Activated T-cell treated with anti-CD3 and anti-CD28 coated beads for 1 hour (primary cell): Measurements from ENCODE around the gene EVL.

Experiments
- DNase-seq: peaks from one replicate; pipeline ENCODE4 v3.0.0-alpha.2; 2020; ENCODE audit warnings: low read depth

Gene EVL

DNA sequence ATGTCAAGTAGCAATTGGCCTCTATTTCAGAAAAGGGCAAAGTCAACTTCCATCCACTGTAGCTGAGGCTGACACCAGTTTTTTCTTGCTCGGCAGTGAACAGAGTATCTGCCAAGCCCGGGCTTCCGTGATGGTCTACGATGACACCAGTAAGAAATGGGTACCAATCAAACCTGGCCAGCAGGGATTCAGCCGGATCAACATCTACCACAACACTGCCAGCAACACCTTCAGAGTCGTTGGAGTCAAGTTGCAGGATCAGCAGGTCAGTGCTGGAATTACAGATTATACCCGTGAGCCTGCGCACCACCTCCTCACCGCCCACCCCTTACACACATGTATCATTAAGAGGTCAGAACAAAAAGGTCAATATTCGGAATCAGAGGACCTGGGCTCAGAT lies 19.4 kb downstream of the EVL start:
- DNase-seq: no peak

DNA sequence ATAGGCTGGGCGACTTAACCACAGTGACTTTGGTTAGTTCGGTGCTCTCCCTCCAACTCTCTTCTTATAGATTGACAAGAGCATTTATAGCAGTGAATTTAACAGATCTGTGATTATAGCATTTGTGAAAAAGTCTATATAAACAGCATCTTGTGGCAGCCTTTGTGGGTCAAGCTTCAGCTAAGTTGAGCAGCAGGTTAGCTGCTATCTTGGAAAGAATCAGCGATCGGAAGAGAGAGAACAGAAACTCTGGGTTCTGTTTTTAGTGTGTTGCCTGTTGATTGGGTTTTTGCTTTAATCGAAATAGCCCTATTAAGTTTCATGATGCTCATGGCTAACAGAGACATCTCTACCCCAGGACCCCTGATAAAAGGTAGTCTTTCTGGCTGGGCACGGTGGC lies 20.2 kb downstream of the EVL start:
- DNase-seq: no peak

DNA sequence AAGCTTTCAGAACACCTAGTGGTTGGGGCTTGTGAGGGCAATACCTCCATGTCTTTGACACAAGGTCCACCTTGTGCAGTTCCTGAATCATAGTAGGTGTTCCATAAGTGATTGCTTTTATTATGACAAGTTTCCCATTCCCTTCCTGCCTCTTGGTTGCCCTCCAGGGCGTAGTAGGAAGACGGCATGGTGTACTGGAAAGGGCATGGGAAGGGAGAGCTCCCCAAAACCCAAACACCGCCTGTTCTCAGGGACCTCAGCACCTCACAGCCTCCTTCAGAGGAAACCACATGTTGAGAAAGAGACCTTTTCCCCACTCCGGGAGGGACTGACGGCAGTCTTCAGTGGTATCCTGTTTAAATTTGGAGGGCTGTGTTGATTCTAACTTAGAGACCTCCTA lies 21.1 kb downstream of the EVL start:
- no peak for DNase-seq

DNA sequence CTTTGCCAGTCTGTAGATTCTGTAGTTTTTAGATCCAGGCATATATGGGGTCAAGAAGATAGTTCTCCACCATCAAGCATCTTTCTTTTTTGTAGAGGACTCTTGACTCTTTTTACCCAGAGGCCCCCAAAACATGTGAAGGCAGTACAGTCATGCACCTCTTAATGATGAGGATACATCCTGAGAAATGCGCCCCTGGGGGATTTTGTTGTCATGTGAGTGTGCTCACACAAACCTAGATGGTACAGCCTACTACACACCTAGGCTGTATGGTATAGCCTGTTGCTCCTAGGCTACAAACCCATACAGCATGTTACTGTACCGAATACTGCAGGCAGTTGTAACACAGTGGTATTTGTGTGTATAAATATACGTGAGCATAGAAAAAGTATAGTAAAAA lies 23.0 kb downstream of the EVL start:
- DNase-seq: no peak

DNA sequence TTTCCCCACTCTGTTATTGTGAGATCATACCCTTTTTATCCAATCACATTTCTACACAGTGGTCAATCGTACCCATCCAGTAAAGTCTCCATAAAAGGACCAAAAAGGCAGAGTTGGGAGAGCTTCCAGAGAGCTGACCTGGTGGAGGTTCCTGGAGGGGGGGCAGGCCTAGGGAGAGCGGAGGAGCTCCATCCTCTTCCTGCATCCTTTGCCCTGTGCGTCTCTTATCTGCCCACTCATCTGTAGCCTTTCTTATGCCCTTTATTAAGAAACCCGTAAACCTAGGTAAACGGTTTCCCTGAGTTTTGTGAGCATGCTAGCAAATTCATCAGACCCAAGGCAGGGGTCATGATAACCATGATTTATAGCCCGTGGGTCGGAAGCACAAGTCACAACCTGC lies 26.2 kb downstream of the EVL start:
- DNase-seq: no peak

DNA sequence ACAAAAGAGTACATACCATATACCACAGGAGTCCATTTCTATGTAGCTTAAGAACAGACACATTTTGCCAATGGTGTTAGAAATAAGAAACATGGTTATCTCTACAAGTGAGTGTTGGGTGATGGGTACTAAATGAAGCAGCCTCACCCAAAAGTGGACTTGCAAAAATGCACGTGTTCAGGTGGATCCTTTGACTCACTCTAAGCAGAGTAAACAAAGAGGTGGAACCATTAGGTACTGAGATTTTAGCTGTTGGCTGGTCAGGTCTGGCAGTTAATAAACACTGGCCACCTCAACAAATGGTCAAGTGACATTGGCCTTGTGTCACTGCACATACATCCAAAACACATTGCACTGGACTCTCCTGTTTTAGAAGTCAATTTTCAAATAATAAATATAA lies 27.6 kb downstream of the EVL start:
- DNase-seq: no peak

DNA sequence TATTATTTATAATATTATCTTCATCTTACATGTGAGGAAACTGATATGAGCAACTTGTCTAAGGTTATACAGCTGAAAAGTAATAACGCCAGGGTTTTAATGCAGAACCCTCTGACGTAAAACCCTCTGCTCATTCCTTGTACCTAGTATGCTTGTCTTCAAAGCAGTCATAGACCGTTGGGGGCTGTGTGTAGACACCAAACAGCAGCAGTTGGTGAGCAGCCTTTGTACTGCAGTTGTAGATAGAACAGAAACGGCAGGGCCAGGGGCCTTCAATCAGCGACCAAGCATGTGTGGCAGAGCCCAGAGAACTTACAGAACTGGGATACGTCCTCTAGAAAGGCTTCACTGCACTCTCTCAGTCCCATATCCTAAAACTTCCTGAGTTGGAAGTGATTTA lies 28.1 kb downstream of the EVL start:
- DNase-seq: no peak

DNA sequence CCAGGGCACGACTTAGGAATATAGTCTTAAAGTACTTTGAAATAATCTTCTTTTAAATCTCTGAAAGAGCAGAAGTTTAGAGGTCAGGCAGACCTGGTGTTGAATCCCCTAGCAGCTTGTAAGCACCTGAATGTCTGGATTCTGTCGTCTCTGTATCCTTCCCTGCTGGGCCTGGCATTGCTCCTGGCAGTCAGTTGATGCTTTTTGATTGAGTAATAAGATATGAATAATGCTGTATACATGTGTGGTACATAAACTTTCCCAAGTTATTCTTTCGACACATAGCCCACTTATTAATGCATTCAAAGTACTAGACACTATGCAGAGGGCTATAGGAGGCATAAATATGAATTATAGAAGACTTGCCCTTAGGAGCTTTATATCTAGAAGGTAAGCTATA lies 31.4 kb downstream of the EVL start:
- DNase-seq: no peak

DNA sequence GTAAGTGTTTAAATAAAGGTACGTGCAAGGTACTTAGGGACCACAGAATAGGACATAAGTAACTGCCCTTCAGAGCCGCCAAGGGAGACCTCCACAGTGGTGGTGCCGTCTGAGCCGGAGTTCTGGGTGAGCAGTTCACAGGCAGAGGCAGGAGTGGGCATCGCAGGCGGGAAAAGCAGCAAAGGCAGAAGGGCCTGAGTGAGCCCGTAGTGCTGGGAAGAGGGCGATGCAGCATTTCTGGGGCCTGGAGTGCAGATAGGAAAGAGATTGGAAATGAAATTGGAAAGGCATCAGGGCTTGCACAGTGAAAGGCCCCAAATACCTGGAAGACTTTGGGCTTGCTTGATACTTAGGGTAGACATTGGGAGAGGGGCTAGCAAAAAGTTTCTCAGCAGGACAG lies 32.9 kb downstream of the EVL start:
- no peak for DNase-seq

DNA sequence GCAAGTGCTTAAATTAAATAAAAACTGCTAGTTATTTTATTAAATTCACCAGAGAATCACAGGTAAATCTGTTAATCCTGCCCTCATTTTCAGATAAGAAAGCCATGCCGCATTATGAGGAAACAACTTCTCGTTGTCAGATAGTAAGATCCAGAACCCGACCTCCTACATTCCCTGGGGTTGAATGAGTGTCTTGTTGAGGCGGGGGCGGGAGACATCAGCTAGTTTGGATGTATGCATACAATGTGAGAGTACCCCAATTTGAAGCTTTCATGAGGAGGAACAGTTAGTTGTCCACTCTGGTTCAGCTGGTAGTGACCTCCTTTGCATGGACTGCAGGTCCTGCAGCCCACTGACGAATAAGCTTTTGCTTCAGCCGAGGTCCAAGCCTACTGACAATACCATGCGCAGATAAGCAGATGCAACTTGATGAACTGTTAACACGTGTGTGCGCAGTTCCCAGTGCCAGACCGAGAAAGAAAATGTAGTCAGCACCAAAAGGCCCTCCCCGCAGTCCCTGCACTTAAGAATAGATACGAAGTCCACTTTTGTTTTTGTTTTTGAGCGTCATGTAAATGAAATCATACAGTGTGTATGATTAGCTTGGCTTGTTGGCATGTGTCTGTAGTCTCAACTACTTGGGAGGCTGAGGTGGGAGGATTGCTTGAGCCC lies 34.9 kb downstream of the EVL start:
- no peak for DNase-seq

DNA sequence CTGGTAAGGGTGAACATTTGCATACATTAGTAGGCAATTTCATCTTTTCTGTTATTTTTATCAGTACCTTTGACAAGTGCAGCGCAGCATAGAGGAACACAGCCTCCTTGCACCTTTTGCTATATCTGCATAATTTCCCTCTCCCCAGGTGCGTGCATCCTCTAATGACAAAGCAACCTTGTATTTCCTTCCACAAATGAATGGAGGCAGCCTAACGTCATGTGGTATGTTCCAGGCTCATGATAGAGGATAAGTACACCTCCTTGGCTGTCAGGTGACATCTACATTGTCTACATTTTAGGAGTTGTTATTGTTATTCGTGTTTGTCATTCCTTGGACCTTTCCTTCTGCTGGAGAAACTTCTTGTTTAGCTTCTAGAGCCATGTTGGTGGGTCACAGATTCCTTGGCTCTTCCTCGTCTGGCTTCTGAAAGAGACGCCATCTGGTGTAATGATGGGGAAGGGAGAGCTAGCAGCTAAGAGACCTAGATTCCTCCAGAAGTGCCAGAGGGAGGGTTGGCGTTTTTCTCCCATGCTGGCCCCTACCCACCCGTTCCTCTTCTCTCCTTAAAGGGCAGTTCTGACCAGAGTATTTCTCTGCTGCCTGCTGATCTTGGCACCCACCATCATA lies 37.0 kb downstream of the EVL start:
- no peak for DNase-seq

DNA sequence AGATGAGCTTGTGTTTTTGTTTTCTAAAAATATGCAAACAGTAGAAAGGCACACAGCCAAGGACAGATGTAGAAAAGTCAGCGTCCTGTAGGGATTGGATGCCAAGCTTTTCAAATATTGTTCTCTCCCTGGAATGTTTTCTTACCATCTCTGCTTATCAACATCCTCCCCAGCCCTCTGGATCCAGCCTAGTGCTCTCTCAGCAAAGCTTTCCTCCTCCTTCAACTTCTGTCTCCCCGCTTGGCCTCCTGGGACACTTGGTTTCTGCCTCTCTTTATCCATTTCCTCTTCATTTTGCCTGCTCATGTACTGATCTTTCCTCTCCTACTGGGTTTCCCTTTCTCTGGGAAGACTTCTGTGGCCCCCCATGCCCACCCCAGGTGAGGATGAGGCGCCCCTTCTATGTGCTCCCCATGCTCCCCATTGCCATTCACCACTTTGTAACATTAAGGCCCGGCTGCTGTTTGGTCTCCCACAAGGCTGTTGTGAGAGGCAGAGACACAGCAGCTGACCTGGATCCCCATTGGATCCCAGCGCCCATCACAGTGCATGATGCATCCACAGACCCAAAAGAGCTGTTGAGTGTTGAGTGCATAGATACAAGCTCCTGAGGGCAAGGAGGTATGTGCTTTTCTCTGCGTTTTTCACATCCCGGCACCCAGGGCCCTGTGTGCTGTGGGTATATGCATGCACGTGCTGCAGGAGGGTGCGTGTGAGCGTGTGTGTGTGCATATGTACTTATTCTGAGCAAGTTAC lies 38.2 kb downstream of the EVL start:
- no peak for DNase-seq

DNA sequence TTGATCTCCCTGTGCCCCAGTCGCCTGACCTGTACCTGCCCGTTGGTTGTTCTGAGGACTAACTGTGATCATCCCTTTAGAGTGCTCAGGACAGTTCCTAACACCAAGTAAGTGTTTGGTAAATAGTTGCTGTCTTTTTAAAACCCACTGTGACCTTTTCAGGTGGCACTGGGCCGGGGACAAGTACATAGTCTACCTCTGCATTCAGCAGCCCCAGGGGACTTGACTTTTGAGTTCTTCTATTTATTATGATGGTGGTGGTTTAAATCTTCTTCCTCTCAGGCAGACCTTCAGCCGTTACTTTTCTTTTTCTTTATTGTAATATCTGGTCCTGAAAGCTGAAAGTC lies 38.8 kb downstream of the EVL start:
- DNase-seq: no peak

DNA sequence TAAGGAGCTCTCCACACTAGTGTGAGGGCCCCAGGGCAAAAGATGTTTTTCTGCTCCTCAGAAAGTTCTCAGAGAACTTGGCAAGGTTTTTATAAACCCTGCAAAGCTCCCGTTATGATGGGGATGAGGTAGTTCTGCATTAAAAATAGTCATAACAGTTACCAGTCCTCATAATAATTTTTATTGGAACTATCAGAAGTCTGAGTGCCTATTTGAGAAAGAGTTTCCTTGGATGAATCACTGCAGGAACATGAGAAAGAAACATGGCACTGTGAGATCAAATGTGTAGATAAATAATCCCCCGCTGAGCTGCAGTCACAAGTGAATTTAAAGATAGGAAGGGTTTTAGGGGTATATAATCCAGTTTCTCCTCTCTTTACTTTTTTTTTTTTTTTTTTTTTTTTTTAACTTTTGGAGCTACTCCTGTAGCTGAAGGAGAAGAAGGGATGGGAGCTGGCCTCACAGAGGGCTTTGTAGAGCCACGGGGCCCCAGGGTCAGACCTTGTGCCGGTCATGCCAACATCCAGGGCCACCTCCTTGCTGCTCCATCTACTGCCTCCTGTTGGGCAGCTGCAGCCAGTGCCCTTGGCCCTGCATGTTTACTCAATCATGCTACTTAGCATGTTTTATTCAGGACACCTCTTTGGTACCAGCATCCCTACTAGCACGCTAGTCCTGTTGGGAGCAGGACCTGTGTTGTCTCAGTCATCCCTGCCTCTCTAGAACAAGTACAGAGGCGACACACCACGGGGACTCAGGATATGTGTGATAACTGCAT lies 39.5 kb downstream of the EVL start:
- DNase-seq: no peak

DNA sequence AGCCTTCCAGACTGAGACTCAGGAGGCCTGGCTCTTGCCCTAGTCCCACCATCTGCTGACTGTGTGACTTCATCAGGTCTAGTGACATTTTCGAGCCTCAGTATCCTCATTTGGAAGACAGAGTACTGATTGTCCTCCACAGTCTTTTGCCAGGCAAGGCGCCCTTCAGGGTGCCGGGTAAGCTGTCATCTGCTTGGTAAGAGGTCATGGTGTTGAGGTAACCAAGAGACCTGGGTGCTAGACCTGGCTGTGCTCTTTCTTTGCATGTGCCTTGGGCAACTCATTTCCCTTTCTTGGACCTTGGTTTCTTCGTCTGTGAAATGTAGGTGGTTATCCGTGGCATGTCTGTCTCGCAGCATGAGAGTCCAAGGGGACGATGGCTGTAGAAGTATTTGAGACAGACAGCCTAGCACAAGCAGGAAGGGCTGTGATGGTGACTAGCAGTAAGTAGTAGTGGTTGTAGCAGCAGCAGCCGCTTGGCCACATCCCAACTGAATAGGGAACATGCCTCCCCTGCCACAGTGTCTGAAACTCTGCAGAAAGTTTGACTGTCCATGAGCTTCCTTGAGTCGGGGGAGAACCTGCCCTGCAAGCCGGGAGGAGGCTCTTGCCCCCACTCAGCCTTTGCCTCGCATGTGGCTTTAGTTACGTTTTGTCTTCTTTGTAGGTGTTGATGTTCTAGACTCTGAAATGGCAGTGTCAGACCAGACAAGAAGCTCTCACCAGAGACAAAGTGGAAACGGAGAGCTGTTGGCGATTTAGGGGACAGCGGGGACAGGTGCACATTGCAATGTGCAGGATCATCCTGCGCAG lies 40.3 kb downstream of the EVL start:
- DNase-seq: no peak

DNA sequence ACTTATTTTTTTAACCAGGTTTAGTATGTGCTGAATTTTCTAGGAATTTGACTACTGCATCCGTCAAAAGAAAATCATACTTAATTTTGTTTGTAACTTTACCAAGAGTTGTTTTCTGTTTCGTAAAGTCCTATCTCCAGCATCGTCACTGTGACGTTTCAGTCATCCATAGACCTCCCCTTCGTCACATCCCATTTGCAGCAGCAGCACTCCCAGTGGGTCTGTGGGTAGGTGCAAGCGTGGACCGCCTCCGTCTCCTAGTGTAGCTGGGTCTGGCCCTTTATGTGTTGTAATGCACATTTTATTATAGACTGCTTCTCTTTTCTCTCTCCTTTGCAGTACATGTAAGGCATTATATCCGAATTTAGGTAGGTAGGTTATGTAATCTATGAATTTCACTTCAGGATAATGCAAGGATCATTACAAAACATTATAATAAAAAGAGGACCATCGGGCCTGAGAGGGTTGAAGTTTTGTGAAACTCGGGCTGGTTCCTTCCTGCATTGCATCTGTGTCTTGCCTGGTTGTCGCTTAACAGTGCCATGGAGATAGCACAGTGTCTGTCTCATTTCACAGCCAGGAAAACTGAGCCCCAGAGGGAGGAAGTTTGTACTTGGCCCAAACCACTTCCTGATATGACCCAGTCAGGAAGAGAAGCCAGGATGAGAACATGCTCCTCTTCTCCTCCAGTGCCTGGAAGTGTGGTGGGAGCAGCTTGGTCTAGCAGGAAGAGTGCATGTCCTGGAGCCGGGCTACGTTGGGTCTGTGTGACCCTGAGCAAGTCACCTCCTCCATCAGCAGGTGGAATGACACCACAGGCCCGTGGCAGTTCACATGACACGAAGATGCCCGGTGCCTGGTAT lies 41.3 kb downstream of the EVL start:
- DNase-seq: no peak

DNA sequence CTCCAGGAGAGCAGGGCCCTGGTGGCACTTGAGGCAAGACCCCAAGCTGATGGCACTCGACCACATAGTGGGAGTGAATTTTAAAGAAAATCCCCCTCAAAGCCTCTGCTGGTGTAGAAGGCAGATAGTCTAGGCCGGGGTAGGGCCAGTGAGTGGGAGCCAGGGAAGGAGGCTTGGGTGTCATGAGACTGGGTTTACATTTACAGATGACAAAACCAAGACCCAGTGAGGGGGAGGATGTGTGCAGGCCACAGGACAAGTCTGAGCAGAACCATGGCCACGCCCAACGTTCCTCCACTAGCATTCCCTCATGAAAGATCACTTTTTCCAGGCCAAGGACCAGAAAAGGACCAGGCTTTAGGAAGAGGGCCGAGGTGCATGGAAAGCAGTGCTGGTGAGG lies 42.0 kb downstream of the EVL start:
- DNase-seq: no peak

DNA sequence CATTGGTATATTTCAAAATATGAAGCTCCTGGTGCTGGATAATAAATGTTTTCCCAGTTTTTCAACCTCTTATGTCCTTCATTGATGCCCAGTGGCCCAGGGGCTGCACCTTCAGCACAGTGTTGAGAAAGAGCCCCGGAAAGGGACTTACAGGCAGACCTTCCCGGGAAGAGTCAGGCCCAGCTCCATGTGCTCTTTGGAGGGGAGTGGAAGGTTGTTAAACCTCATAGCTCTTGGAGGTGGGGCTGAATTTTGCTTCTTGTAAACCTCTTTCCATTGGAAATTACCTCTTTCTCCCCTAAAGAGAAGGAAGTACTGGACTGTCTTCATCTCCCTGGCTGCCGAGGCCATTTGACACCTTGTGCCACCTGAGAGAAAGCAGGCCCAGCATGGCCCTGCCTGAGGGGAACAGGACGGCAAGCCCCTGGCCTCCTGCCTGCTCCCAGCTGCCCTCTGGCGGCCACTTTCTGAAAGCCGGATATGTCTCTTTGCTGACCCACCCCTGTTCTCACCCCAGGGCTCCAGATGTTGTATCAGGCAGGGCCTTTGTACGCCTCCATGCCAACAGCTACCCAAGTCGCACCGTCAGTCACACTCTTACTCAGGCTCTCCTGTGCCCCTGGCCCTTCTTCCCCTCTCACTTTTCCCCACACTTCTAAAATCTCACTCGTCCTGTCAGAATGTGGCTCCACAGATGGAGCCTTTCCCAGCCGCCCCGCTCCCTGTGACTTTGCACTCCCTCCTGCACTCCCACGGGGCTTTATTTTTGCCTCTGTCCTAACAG lies 43.0 kb downstream of the EVL start:
- DNase-seq: peak; percentile 90

DNA sequence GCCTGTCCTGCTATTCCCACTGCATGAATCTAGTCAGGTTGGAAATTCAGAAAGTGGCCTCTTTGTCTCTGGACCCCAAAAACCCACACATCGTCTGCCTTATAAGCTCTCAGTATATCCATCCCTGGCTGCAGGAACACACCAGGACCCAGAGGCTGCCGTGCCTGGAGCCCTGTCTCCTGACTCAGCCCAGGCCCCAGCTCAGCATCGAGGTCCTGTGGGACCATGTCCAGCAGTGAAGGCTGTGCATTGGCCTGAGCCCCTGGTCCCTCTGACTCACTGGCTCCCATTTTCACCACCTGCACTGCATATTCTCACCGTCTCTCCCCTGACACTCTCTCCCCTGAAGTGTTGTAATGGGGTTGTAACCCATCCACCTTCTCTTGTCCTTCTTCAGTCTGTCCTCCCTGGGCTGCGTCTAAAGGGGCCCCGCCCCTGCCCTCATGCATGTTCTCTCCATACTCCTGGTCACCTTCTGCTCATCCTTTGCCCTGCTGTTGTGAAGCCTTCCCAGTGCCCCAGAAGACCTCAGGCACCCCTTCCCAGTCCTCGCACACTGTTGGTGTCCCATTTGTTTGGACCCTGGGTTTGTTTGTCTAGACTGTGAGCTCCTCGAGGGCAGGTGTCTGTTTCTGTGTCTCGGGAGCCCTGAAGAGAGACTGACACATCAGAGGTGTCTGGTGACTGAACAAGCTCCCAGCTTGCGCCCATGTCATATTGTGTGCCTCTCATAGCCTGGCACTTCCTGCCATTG lies 43.8 kb downstream of the EVL start:
- no peak for DNase-seq

DNA sequence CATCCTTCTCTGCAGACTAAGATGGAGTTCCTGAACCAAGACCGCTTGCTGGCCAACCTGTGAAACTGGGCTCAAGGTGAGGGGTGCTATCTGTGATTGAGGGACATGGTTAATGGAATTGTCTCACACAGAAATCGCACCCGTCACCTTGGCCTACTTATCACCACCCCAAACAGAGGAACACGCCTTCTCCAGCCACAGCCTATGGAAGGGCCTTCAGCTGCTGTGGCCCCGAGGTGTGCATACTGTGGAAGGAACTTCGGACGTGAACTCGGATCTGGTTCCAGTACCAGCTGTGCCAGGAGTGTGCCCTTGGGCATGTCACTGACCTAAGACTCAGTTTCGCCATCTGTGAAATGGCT lies 44.4 kb downstream of the EVL start:
- no peak for DNase-seq
